Thyroid gland (tissue), 4 donors: ENCODE measurements around the gene EIF4A3. TPM values are rescaled to one million over a fixed set of nuclear protein-coding genes. Genes with fewer than 3 reads are reported as not detected.

ENCODE experiments used
- DNase-seq, 2 donors: peaks; one replicate each; pipeline ENCODE4 v3.0.0-alpha.2; 2019
- H3K27ac ChIP-seq, 3 donors: fragments of 200-600 bp; sonication (generic); 1 replicate in 2 of 3; 2 replicates in 1 of 3; pipeline ENCODE4 v1.5.1; 2016 to 2019; ENCODE audit warnings: mild to moderate bottlenecking in 1 of 3, moderate library complexity in 1 of 3
- H3K27me3 ChIP-seq: fragments of 200-600 bp; sonication (generic); one replicate; pipeline ENCODE4 v1.5.1; 2019
- H3K36me3 ChIP-seq, 2 donors: fragments of 200-600 bp; sonication (generic); one replicate each; pipeline ENCODE4 v1.5.1; 2016 to 2019
- H3K4me1 ChIP-seq, 2 donors: fragments of 200-600 bp; sonication (generic); one replicate each; pipeline ENCODE4 v1.5.1; 2017 to 2019
- H3K4me3 ChIP-seq, 3 donors: fragments of 200-600 bp; sonication (generic); replicated peaks in 1 of 3; 1 replicate in 2 of 3; 2 replicates in 1 of 3; pipeline ENCODE4 v1.5.1; 2016; ENCODE audit warnings: mild to moderate bottlenecking in 1 of 3
- H3K9me3 ChIP-seq: fragments of 200-600 bp; sonication (generic); one replicate; pipeline ENCODE4 v1.5.1; 2017
- CTCF ChIP-seq, 6 experiments: fragments of 200-600 bp in 3 of 6; fragments of 450-650 bp in 3 of 6; sonication (generic) in 3 of 6; IDR thresholded peaks; one replicate each; pipeline ENCODE4 v1.5.1; 2016 to 2019; ENCODE audit warnings: antibody characterized with exemption in 6 of 6, mild to moderate bottlenecking in 2 of 6, inconsistent platforms in 1 of 6, moderate library complexity in 1 of 6
- POLR2A ChIP-seq, 2 donors: fragments of 450-650 bp; IDR thresholded peaks; one replicate each; pipeline ENCODE4 v1.6.1; 2017; ENCODE audit warnings: antibody characterized with exemption in 2 of 2, mild to moderate bottlenecking in 2 of 2, moderate library complexity in 1 of 2
- WGBS, 2 donors: methylation state at CpG; one replicate each; pipeline ENCODE4 v1.1.5; 2017; 5-methylcytosine and 5-hydroxymethylcytosine counted together
- intact Hi-C: fragments of 100-400 bp; cut with DNase I; formaldehyde crosslinking; loops from one replicate; pipeline ENCODE4 v1.15.1; 2023
- total RNA-seq, 4 donors: library from RNA; depleted of rRNA; stranded (reverse); fragments of >200 nt; gene quantifications; one replicate each; pipeline ENCODE4 v1.2.3, GENCODE V29; 2016

The EIF4A3 gene
- total RNA-seq, 4 donors from 2014 or later = 42.9 to 79.8 (median 47.4) TPM

DNA sequence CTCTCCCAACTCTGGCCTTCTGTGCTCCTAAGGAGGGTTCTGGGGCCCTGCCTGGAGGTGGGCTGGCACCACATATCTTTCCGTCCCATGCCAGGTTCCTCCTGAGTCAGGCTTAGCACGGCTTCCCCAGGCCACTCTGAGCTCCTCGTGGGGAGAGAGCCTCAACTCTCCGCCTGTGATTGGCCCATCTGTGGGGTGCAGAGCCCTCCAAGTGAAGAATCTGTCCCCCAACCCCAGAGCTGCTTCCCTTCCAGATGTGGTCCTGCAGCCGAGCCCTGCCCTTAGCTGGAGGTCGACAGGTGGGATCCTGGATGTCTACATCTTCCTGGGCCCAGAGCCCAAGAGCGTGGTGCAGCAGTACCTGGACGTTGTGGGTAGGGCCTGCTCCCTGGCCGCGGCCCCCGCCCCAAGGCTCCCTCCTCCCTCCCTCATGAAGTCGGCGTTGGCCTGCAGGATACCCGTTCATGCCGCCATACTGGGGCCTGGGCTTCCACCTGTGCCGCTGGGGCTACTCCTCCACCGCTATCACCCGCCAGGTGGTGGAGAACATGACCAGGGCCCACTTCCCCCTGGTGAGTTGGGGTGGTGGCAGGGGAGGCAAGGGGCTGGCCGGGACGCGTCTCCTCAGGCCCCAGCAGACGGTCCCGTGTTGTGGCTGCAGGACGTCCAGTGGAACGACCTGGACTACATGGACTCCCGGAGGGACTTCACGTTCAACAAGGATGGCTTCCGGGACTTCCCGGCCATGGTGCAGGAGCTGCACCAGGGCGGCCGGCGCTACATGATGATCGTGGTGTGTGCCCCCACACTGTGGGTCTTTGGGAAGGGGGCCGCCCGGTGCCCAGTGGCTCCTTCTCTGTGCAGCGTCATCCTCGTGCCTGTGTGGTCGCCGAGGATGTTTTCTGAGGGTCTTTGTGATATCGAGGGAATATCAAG is 38.6 kb downstream of the EIF4A3 start:
- no peaks in the 10 kb centered on the region for H3K27me3 ChIP-seq
- no peak overlapping the region for H3K4me3 ChIP-seq
- no peak for TF ChIP-seq POLR2A (IDR thresholded peaks at IDR 0.05)
- no peak for TF ChIP-seq CTCF (IDR thresholded peaks at IDR 0.05)
- peak in 1 of 2 donors; percentile 1 for DNase-seq
- H3K9me3 ChIP-seq = no peaks in the 10 kb centered on the region
- no peak overlapping the region for H3K27ac ChIP-seq
- peaks cover 0 to 9% of the 10 kb centered on the region in 2 donors for H3K4me1 ChIP-seq
- intact Hi-C loops = loop anchor here (5.0 kb wide), 1 partner anchor 34 kb away; no protein-coding TSS in a partner anchor
- WGBS, 2 donors = 88 to 93% methylated on average over 31 to 33 of the region's 40 CpGs
- no peaks in the 10 kb centered on the region for H3K36me3 ChIP-seq

DNA sequence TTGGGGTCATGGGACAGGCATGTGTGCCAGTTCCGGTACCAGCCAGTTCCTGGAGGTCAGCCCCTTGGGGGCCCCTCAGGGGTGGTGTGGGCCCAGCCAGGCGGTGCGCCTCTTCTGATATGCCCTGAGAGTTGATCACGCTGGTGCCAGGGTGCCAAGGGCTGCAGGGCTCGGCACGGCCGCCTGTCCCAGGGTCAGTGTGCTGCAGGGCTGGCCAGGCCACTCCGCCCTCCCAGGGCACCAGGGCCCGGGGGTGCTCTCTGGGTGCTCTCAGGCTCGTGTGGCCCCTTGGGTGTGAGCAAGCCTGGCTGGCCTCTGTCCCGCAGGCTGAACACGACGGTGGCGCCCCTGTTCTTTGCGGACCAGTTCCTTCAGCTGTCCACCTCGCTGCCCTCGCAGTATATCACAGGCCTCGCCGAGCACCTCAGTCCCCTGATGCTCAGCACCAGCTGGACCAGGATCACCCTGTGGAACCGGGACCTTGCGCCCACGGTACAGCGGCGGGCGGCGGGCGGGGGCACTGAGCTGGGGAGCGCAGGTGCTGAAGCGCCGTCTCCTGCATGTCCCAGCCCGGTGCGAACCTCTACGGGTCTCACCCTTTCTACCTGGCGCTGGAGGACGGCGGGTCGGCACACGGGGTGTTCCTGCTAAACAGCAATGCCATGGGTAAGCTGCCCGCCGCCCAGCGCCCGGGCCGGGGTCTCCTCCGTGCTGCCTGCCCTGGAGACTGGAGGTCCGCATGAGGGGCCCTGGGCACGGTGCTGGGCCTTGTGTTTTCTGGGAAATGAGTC is 39.5 kb downstream of the EIF4A3 start:
- no peak overlapping the region for H3K4me3 ChIP-seq
- DNase-seq = peak in 1 of 2 donors; percentile 1
- no peaks in the 10 kb centered on the region for H3K36me3 ChIP-seq

DNA sequence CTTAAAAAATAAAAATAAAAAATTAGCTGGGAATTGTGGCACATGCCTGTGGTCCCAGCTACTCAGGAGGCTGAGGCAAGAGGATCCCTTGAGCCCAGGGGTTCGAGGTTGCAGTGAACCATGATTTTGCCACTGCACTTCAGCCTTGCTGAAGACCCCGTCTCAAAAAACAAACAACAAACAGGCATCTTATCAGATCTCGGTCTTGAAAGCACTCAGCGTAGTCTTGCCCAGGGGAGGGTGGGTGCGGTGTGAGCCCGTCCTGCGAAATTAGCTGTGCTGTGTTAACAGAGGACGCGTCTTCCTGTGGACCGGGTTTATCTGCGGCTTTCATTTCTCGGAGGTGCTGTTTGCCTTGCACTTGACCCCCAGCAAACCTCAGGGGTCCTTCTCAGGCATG is 40.2 kb downstream of the EIF4A3 start:
- Histone ChIP-seq H3K27ac (no peak overlapping the region), H3K36me3 (no peaks in the 10 kb centered on the region), H3K4me1 (peaks cover 7 to 20% of the 10 kb centered on the region in 2 donors), H3K27me3 (no peaks in the 10 kb centered on the region), H3K4me3 (no peak overlapping the region), H3K9me3 (no peaks in the 10 kb centered on the region)
- no peak for TF ChIP-seq POLR2A (IDR thresholded peaks at IDR 0.05)
- no peak for TF ChIP-seq CTCF (IDR thresholded peaks at IDR 0.05)
- intact Hi-C loops = loop anchor here (5.0 kb wide), 1 partner anchor 36 kb away; no protein-coding TSS in a partner anchor
- no peak for DNase-seq
- WGBS, 2 donors = 79 to 80% methylated on average over 12 of the region's 12 CpGs

More for the DNA sequence above, 39.5 kb downstream of the EIF4A3 start:
- H3K4me1 ChIP-seq = peaks cover under 1 to 13% of the 10 kb centered on the region in 2 donors
- H3K27ac ChIP-seq = no peak overlapping the region
- no peaks in the 10 kb centered on the region for H3K9me3 ChIP-seq
- TF ChIP-seq CTCF (IDR thresholded peaks at IDR 0.05) = no peak
- TF ChIP-seq POLR2A (IDR thresholded peaks at IDR 0.05) = no peak
- H3K27me3 ChIP-seq = no peaks in the 10 kb centered on the region
- 88 to 100% methylated on average over 1 to 38 of the region's 46 CpGs for WGBS, 2 donors
- intact Hi-C loops = loop anchor here (5.0 kb wide), 1 partner anchor 35 kb away; no protein-coding TSS in a partner anchor

- no peak overlapping the region for H3K27ac ChIP-seq
- TF ChIP-seq CTCF (IDR thresholded peaks at IDR 0.05) (no peak), POLR2A (IDR thresholded peaks at IDR 0.05) (no peak)
- no peaks in the 10 kb centered on the region for H3K27me3 ChIP-seq
- DNase-seq = peak in 1 of 2 donors; percentile 1
- H3K9me3 ChIP-seq = no peaks in the 10 kb centered on the region
- H3K4me3 ChIP-seq = no peak overlapping the region
- intact Hi-C loops = loop anchor here (5.0 kb wide), 1 partner anchor 36 kb away; no protein-coding TSS in a partner anchor
- peaks cover 7 to 20% of the 10 kb centered on the region in 2 donors for H3K4me1 ChIP-seq
- no peaks in the 10 kb centered on the region for H3K36me3 ChIP-seq
- WGBS, 2 donors = 81 to 87% methylated on average over 9 of the region's 10 CpGs
Observed at GRCh38 chr17:80106176-80106575, 40.8 kb downstream of the EIF4A3 start.
